ENCODE data around the gene SLCO3A1. TPM values are rescaled to one million over a fixed set of nuclear protein-coding genes. Genes with fewer than 3 reads are reported as not detected.

SLCO3A1 gene
- total and polyA plus RNA-seq, 2 of the 8 experiments (the other 6 are each of a cell fraction or from before 2014, with no cell fraction given), result 15.1 to 20.4 TPM

GRCh38 chr15:92025706-92026270 is 172.3 kb downstream of the SLCO3A1 start (continued):
- TF ChIP-seq CTCF (IDR thresholded peaks at IDR 0.05; ENCODE audit: control extremely low read depth in 1 of 3, insufficient read depth in 1 of 3, low read depth in 1 of 3, low read length in 3 of 3) (no peak), CTBP2 (IDR thresholded peaks at IDR 0.05; ENCODE audit: borderline replicate concordance, insufficient read depth, insufficient read length, low read length) (no peak), SP2 (IDR thresholded peaks at IDR 0.05; ENCODE audit: low read length) (no peak), BCL11A (IDR thresholded peaks at IDR 0.05; ENCODE audit: low read depth in 2 of 2, low read length in 2 of 2) (no peak), BRCA1 (IDR thresholded peaks at IDR 0.05; ENCODE audit: low read depth, low read length) (no peak), HDAC2 (IDR thresholded peaks at IDR 0.05; ENCODE audit: borderline replicate concordance in 1 of 2, low read depth in 2 of 2, low read length in 2 of 2) (no peak), POLR2A (IDR thresholded peaks at IDR 0.05; ENCODE audit: control extremely low read depth in 1 of 2, low read depth in 2 of 2, low read length in 2 of 2) (no peak), EP300 (IDR thresholded peaks at IDR 0.05; ENCODE audit: borderline replicate concordance in 1 of 2, low read depth in 2 of 2, low read length in 2 of 2) (no peak), CBX5 (IDR thresholded peaks at IDR 0.05; ENCODE audit: low read depth, low read length) (no peak), BACH1 (IDR thresholded peaks at IDR 0.05; ENCODE audit: low read length) (no peak)
